Lung (tissue), 12 donors: ENCODE results near the gene RSRP1. TPM values are rescaled to one million over a fixed set of nuclear protein-coding genes. Genes with fewer than 3 reads are reported as not detected.

ENCODE experiments used
- ATAC-seq: fragments of 200-7000 bp; cut with Tn5 transposase; one replicate; pipeline ENCODE4 v1.9.1; 2020; ENCODE audit warnings: moderate number of reproducible peaks; ENCODE audit not compliant: insufficient read depth, low FRiP score
- DNase-seq, 3 donors: peaks; one replicate each; pipeline ENCODE4 v3.0.0-alpha.2; 2013 to 2017
- H3K27ac ChIP-seq, 2 donors: one replicate each; pipeline ENCODE4 v1.5.1; 2013; ENCODE audit warnings: mild to moderate bottlenecking in 2 of 2, moderate library complexity in 2 of 2, control low read depth in 1 of 2, inconsistent platforms in 1 of 2, low read depth in 1 of 2, low read length in 1 of 2
- H3K27me3 ChIP-seq, 3 donors: one replicate each; pipeline ENCODE4 v1.5.1; 2013; ENCODE audit warnings: low read length in 2 of 3; ENCODE audit not compliant: control insufficient read depth in 3 of 3, insufficient read depth in 3 of 3
- H3K36me3 ChIP-seq, 4 donors: one replicate each; pipeline ENCODE4 v1.5.1; 2013; ENCODE audit warnings: low read length in 4 of 4, mild to moderate bottlenecking in 1 of 4, moderate library complexity in 1 of 4; ENCODE audit not compliant: control insufficient read depth in 4 of 4, insufficient read depth in 4 of 4
- H3K4me1 ChIP-seq, 5 donors: one replicate each; pipeline ENCODE4 v1.5.1; 2013; ENCODE audit warnings: low read length in 5 of 5, mild to moderate bottlenecking in 2 of 5, moderate library complexity in 1 of 5; ENCODE audit not compliant: control insufficient read depth in 5 of 5, insufficient read depth in 5 of 5
- H3K4me3 ChIP-seq: one replicate; pipeline ENCODE4 v1.5.1; 2013; ENCODE audit warnings: mild to moderate bottlenecking, control low read depth, moderate library complexity
- H3K9ac ChIP-seq, 2 donors: one replicate each; pipeline ENCODE4 v1.5.1; 2013; ENCODE audit warnings: low read length in 2 of 2, control low read depth in 1 of 2; ENCODE audit not compliant: insufficient read depth in 1 of 2
- H3K9me3 ChIP-seq, 4 donors: one replicate each; pipeline ENCODE4 v1.5.1; 2013; ENCODE audit warnings: low read length in 3 of 4, mild to moderate bottlenecking in 1 of 4, moderate library complexity in 1 of 4; ENCODE audit not compliant: control insufficient read depth in 4 of 4, insufficient read depth in 3 of 4
- WGBS, 2 donors: extraction: QIAGEN DNeasy Blood & Tissue Kit; methylation state at CpG; one replicate each; pipeline ENCODE4 v1.1.7; 2013; 5-methylcytosine and 5-hydroxymethylcytosine counted together
- polyA plus RNA-seq, 2 donors: library from polyadenylated mRNA; stranded (reverse); fragments of 200-250 nt; gene quantifications; one replicate each; pipeline ENCODE4 v1.2.1, GENCODE V29; 2013
- total RNA-seq, 2 donors: library from RNA; depleted of rRNA in 1 of 2; stranded (reverse); fragments of >200 nt in 1 of 2; gene quantifications; one replicate each; pipeline ENCODE4 v1.2.1, GENCODE V29; 2014 to 2021
- TF ChIP-seq, protein P1 (sequence below): IDR thresholded peaks from 2 replicates; pipeline ENCODE4 v1.5.1; 2012; ENCODE audit warnings: mild to moderate bottlenecking; ENCODE audit errors: control extremely low read depth, extremely low read depth
- donor health status: control.
- donor health status: control.
- donor health status: Bipolar disorder and iron deficiency.
- donor health status: healthy.
- donor health status: DM: yes; HTN: yes; CAD: no.

The RSRP1 gene
- total and polyA plus RNA-seq, 4 donors: 72.6 to 364 (median 157) TPM

DNA sequence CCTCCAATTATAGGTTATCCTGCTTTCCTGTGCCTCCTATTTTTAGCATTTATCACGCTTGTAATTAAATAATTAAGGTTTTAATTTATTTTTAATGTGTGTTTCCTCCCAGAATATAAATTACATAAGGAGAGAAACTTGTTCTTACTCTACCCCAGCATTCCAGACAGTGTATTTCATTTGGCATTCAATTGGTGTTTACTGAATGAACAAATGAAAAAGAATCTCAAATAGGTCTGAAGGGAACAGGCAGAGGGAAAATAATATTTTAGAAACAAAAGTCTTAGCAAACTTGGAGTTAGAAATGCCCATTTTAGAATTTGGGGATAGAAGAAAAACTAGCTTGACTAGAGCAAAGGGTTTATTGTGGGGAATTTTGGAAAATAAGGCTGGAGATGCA, 9.9 kb upstream of the RSRP1 start:
- Histone ChIP-seq H3K27ac (no peak overlapping the region), H3K4me3 (no peak overlapping the region), H3K9ac (no peak overlapping the region), H3K4me1 (no peaks in the 10 kb centered on the region), H3K9me3 (no peaks in the 10 kb centered on the region), H3K36me3 (no peaks in the 10 kb centered on the region), H3K27me3 (no peaks in the 10 kb centered on the region)
- DNase-seq (no peak), ATAC-seq (no peak)
- 61 to 72% methylated on average over 1 of the region's 1 CpG for WGBS, 2 donors
- TF ChIP-seq, protein P1, sequence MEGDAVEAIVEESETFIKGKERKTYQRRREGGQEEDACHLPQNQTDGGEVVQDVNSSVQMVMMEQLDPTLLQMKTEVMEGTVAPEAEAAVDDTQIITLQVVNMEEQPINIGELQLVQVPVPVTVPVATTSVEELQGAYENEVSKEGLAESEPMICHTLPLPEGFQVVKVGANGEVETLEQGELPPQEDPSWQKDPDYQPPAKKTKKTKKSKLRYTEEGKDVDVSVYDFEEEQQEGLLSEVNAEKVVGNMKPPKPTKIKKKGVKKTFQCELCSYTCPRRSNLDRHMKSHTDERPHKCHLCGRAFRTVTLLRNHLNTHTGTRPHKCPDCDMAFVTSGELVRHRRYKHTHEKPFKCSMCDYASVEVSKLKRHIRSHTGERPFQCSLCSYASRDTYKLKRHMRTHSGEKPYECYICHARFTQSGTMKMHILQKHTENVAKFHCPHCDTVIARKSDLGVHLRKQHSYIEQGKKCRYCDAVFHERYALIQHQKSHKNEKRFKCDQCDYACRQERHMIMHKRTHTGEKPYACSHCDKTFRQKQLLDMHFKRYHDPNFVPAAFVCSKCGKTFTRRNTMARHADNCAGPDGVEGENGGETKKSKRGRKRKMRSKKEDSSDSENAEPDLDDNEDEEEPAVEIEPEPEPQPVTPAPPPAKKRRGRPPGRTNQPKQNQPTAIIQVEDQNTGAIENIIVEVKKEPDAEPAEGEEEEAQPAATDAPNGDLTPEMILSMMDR: no peak

GRCh38 chr1:25256578-25256965, 9.3 kb upstream of the RSRP1 start:
- Histone ChIP-seq H3K36me3 (no peaks in the 10 kb centered on the region), H3K4me1 (no peaks in the 10 kb centered on the region), H3K4me3 (no peak overlapping the region), H3K27ac (no peak overlapping the region), H3K9ac (no peak overlapping the region), H3K9me3 (no peaks in the 10 kb centered on the region), H3K27me3 (no peaks in the 10 kb centered on the region)
- WGBS, 2 donors: 92 to 96% methylated on average over 5 of the region's 5 CpGs
- DNase-seq: no peak
- TF ChIP-seq, protein P1: no peak
- no peak for ATAC-seq

DNA sequence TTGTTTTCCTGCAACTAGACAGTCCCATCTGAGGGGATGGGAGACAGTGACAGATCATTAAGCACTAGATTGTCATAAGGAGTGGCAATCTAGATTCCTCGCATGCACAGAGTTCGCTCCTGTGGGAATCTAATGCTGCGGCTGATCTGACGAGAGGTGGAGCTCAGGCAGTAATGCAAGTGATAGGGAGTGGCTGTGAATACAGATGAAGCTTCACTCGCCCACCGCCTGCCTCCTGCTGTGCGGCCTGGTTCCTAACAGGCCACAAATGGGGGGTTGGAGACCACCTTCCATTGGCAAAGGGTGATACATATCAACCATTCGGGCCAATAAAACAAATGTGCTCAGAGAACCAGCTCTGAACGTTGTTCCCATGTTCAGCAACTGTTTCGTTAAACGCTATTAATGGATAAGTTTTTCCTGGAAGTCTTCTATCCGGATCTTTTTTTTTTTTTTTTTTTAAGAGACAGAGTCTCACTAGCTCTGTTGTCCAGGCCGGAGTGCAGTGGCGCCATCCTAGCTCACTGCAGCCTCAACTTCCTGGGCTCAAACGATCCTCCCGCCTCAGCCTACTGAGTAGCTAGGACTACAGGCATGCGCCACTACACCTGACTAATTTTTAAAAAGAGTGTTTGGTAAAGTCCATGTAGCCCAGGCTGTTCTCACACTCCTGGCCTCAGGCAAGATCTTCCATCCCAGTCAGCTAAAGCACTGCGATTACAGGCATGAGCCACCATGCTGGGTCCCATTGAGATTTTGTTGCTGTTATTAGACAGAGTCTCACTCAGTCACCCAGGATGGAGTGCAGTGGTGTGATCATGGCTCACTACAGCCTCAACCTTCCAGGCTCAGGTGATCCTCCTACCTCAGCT, 8.7 kb upstream of the RSRP1 start:
- Histone ChIP-seq H3K27ac (no peak overlapping the region), H3K4me1 (no peaks in the 10 kb centered on the region), H3K4me3 (no peak overlapping the region), H3K36me3 (no peaks in the 10 kb centered on the region), H3K9ac (no peak overlapping the region), H3K9me3 (no peaks in the 10 kb centered on the region), H3K27me3 (no peaks in the 10 kb centered on the region)
- TF ChIP-seq, protein P1: no peak
- 84 to 86% methylated on average over 18 of the region's 18 CpGs for WGBS, 2 donors
- DNase-seq: no peak
- ATAC-seq: no peak
